ENCODE measurements around the gene NEK9. TPM values are rescaled to one million over a fixed set of nuclear protein-coding genes. Genes with fewer than 3 reads are reported as not detected.

The NEK9 gene
- total and polyA plus RNA-seq, 2 experiments from 2014 or later: 41.0 to 47.6 TPM

DNA sequence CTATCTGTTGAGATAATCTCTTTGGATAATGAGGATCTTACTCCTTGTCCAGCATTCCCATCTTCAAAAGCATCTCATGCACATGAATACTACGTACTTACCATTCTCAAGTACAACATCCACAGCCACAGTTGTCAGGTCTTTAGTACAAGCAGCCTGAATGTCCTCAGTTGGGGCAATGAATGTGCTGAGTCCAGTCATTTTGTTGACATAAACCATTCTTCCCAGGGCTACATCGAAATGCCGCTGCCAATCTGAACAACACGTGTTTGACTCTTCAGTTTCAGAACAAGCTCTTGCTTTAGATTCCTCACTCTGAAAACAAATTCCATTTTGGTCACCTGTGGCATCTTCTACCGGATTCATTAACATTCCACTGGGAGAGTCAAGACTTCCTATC, 80.6 kb downstream of the NEK9 start:
- Histone ChIP-seq H3K36me3 (ENCODE audit: low read depth) (peaks cover 7% of the 10 kb centered on the region; the same call in 1 of the 2 replicates), H3K27me3 (replicated peaks; ENCODE audit: insufficient read depth) (no peaks in the 10 kb centered on the region), H3K27ac (peak overlapping the region; percentile 63; the same call in 1 of the 2 replicates), H3K4me1 (ENCODE audit: insufficient read depth) (peaks cover 69% of the 10 kb centered on the region), H3F3A (ENCODE audit: insufficient read depth) (peaks cover 53% of the 10 kb centered on the region), H3K9ac (no peak overlapping the region), H4K20me1 (ENCODE audit: insufficient read depth) (no peaks in the 10 kb centered on the region), H3K9me2 (ENCODE audit: insufficient read depth) (no peaks in the 10 kb centered on the region), H3K4me3 (no peak overlapping the region), H3K9me3 (ENCODE audit: low read depth) (no peaks in the 10 kb centered on the region), H3K79me2 (ENCODE audit: insufficient read depth) (peaks cover 28% of the 10 kb centered on the region; the same call in 1 of the 2 replicates), H3K4me2 (ENCODE audit: unreplicated experiment) (no peak overlapping the region), H2AFZ (no peak overlapping the region)
- no peak for TF ChIP-seq EZH2 (IDR thresholded peaks at IDR 0.05; ENCODE audit: insufficient read depth, poor library complexity, severe bottlenecking)
- no peak for TF ChIP-seq EZH2phosphoT487 (IDR thresholded peaks at IDR 0.05; ENCODE audit: insufficient read depth, low read depth)
- in situ Hi-C loops (cut with MboI): no loop called here
- WGBS, 2 experiments (ENCODE audit: low coverage in 1 of 2, low lambda C conversion rate in 2 of 2, missing lambda C conversion rate in 2 of 2): 97 to 98% methylated on average over 5 of the region's 5 CpGs
- no peak for DNase-seq

DNA sequence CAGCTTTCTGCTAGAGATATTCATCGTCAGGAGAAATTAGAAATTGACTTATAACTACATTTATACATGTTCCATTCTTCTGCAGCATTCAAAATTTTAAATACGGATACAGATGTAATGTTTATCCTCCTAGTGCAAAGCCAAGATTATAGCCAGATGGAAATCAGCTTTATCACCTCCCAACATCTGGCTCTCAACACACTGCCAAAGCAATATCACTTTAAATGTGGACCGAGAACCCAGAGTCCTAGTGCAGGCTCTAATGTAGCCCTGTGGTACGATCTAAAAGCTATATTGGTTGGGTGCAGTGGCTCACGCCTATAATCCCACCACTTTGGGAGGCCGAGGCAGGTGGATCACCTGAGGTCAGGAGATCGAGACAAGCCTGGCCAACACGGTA, 82.1 kb downstream of the NEK9 start:
- Histone ChIP-seq H2AFZ (no peak overlapping the region), H3K4me2 (ENCODE audit: unreplicated experiment) (peak overlapping the region; percentile 48), H3K9ac (0 out of 2 replicates have a peak overlapping the region, but pooled peaks have one; percentile 3), H3K27me3 (replicated peaks; ENCODE audit: insufficient read depth) (no peaks in the 10 kb centered on the region), H3K79me2 (ENCODE audit: insufficient read depth) (peaks cover 28% of the 10 kb centered on the region; the same call in 1 of the 2 replicates), H3F3A (ENCODE audit: insufficient read depth) (peaks cover 44% of the 10 kb centered on the region), H3K4me1 (ENCODE audit: insufficient read depth) (peaks cover 56% of the 10 kb centered on the region), H4K20me1 (ENCODE audit: insufficient read depth) (no peaks in the 10 kb centered on the region), H3K4me3 (0 out of 2 replicates have a peak overlapping the region, but pooled peaks have one; percentile 1), H3K9me3 (ENCODE audit: low read depth) (no peaks in the 10 kb centered on the region), H3K36me3 (ENCODE audit: low read depth) (peaks cover 7% of the 10 kb centered on the region; the same call in 1 of the 2 replicates), H3K9me2 (ENCODE audit: insufficient read depth) (no peaks in the 10 kb centered on the region), H3K27ac (peak overlapping the region; percentile 6; the same call in 1 of the 2 replicates)
- TF ChIP-seq EZH2phosphoT487 (IDR thresholded peaks at IDR 0.05; ENCODE audit: insufficient read depth, low read depth) (no peak), EZH2 (IDR thresholded peaks at IDR 0.05; ENCODE audit: insufficient read depth, poor library complexity, severe bottlenecking) (no peak)
- WGBS, 2 experiments (ENCODE audit: low coverage in 1 of 2, low lambda C conversion rate in 2 of 2, missing lambda C conversion rate in 2 of 2): 42 to 47% methylated on average over 8 of the region's 8 CpGs
- no peak for DNase-seq
- in situ Hi-C loops (cut with MboI): no loop called here

DNA sequence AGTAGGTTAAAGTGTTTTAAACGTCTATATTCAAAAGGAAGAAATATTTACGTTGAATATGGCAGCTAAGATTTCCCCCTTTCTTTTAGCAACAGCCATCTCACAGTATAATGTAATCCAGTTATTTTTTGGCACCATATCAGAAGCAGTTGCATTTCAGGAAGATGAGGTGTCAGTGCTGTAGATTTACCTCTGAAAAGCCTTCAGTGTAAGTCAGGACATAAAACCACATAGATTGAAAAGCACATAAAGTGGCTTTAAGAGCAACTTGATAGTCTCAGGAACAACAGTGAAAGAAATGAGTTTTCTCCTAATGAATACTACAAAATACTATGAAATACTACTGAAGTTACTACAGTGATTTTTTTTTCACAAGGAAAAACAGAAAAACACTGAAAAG, 82.5 kb downstream of the NEK9 start:
- Histone ChIP-seq H2AFZ (no peak overlapping the region), H3K4me2 (ENCODE audit: unreplicated experiment) (peak overlapping the region; percentile 48), H3K27ac (peak overlapping the region; percentile 6; the same call in 1 of the 2 replicates), H3K9ac (0 out of 2 replicates have a peak overlapping the region, but pooled peaks have one; percentile 3), H3K27me3 (replicated peaks; ENCODE audit: insufficient read depth) (no peaks in the 10 kb centered on the region), H3K9me3 (ENCODE audit: low read depth) (no peaks in the 10 kb centered on the region), H3K4me1 (ENCODE audit: insufficient read depth) (peaks cover 52% of the 10 kb centered on the region), H3K36me3 (ENCODE audit: low read depth) (peaks cover 7% of the 10 kb centered on the region; the same call in 1 of the 2 replicates), H3F3A (ENCODE audit: insufficient read depth) (peaks cover 39% of the 10 kb centered on the region), H3K79me2 (ENCODE audit: insufficient read depth) (peaks cover 28% of the 10 kb centered on the region; the same call in 1 of the 2 replicates), H3K9me2 (ENCODE audit: insufficient read depth) (no peaks in the 10 kb centered on the region), H3K4me3 (0 out of 2 replicates have a peak overlapping the region, but pooled peaks have one; percentile 1), H4K20me1 (ENCODE audit: insufficient read depth) (no peaks in the 10 kb centered on the region)
- in situ Hi-C loops (cut with MboI): no loop called here
- TF ChIP-seq EZH2phosphoT487 (IDR thresholded peaks at IDR 0.05; ENCODE audit: insufficient read depth, low read depth) (no peak), EZH2 (IDR thresholded peaks at IDR 0.05; ENCODE audit: insufficient read depth, poor library complexity, severe bottlenecking) (no peak)
- DNase-seq: peak; percentile 75
- WGBS, 2 experiments (ENCODE audit: low coverage in 1 of 2, low lambda C conversion rate in 2 of 2, missing lambda C conversion rate in 2 of 2): 44 to 48% methylated on average over 2 of the region's 2 CpGs

DNA sequence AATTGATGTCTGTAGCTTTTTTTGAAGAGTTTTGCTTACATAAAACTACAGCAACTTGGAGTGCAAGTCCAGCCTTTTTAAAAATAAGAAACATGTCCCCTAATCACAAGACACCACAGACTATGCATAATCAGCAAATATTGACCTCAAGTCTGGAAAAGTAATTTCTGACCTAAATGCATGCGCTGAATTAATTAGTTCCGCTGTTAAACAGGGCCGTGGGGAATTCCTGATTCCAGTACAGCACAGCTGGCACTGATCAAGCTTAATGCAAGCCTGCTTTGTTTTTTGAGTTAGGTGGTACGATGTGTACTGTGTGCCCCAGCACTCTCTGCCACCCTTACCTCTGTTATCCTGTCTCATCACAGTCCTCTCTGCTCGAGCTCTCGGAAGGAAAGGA, 84.8 kb downstream of the NEK9 start:
- Histone ChIP-seq H3F3A (ENCODE audit: insufficient read depth) (peaks cover 17% of the 10 kb centered on the region), H3K9me3 (ENCODE audit: low read depth) (no peaks in the 10 kb centered on the region), H3K79me2 (ENCODE audit: insufficient read depth) (peaks cover 28% of the 10 kb centered on the region; the same call in 1 of the 2 replicates), H2AFZ (no peak overlapping the region), H3K4me3 (no peak overlapping the region), H3K27me3 (replicated peaks; ENCODE audit: insufficient read depth) (no peaks in the 10 kb centered on the region), H3K9me2 (ENCODE audit: insufficient read depth) (no peaks in the 10 kb centered on the region), H3K27ac (no peak overlapping the region), H4K20me1 (ENCODE audit: insufficient read depth) (no peaks in the 10 kb centered on the region), H3K4me1 (ENCODE audit: insufficient read depth) (peaks cover 29% of the 10 kb centered on the region), H3K36me3 (ENCODE audit: low read depth) (peaks cover 11% of the 10 kb centered on the region; the same call in 1 of the 2 replicates), H3K9ac (no peak overlapping the region), H3K4me2 (ENCODE audit: unreplicated experiment) (no peak overlapping the region)
- no peak for DNase-seq
- WGBS, 2 experiments (ENCODE audit: low coverage in 1 of 2, low lambda C conversion rate in 2 of 2, missing lambda C conversion rate in 2 of 2): 33% methylated on average over 6 of the region's 6 CpGs
- TF ChIP-seq EZH2 (IDR thresholded peaks at IDR 0.05; ENCODE audit: insufficient read depth, poor library complexity, severe bottlenecking): no peak
- TF ChIP-seq EZH2phosphoT487 (IDR thresholded peaks at IDR 0.05; ENCODE audit: insufficient read depth, low read depth): no peak
- in situ Hi-C loops (cut with MboI): no loop called here

All from GM23248 (cell line).